ENCODE results near the gene CCDC102A. TPM values are rescaled to one million over a fixed set of nuclear protein-coding genes. Genes with fewer than 3 reads are reported as not detected.

CCDC102A gene
- total RNA-seq, 2 experiments from 2014 or later: 16.3 to 18.2 TPM

- Mint-ChIP-seq H3K36me3 (ENCODE audit: low read depth) (no peaks in the 10 kb centered on the region), H3K27ac (no peak overlapping the region), H3K4me1 (ENCODE audit: low read depth) (peaks cover 2% of the 10 kb centered on the region), H3K9me3 (ENCODE audit: insufficient read depth) (no peaks in the 10 kb centered on the region), H3K4me3 (no peak overlapping the region), H3K27me3 (ENCODE audit: low read depth) (peaks cover 28% of the 10 kb centered on the region)
- POLR2A ChIA-PET: no interaction called here
- no peak for ATAC-seq
- CTCF ChIA-PET: no interaction called here
- DNase-seq: no peak
Observed at GRCh38 chr16:57493767-57494166, 42.6 kb downstream of the CCDC102A start.

GRCh38 chr16:57489229-57489628 lies 47.1 kb downstream of the CCDC102A start:
- ChIA-PET POLR2A (interaction anchor here (0.8 kb wide), 1 partner anchor 42 kb away, joined by 3 read pairs; no protein-coding TSS in a partner anchor), CTCF (interaction anchor here (1.2 to 6.5 kb wide), 4 partner anchors 14 to 70 kb away, joined by 5 to 43 read pairs (median 25); partner anchors contain the start of gene POLR2C)
- Mint-ChIP-seq H3K4me3 (no peak overlapping the region), H3K36me3 (ENCODE audit: low read depth) (no peaks in the 10 kb centered on the region), H3K9me3 (ENCODE audit: insufficient read depth) (no peaks in the 10 kb centered on the region), H3K4me1 (ENCODE audit: low read depth) (peaks cover 19% of the 10 kb centered on the region), H3K27ac (no peak overlapping the region), H3K27me3 (ENCODE audit: low read depth) (peaks cover 18% of the 10 kb centered on the region)
- ATAC-seq: no peak
- DNase-seq: no peak

- ChIA-PET CTCF (interaction anchor here (0.8 to 6.5 kb wide), 10 partner anchors 9 to 70 kb away, joined by 3 to 43 read pairs (median 6); partner anchors contain the start of genes ADGRG5 and POLR2C), POLR2A (interaction anchor here (0.6 to 3.3 kb wide), 8 partner anchors 13 to 778 kb away, joined by 3 to 12 read pairs (median 4); partner anchors contain the start of genes CIAPIN1, COQ9 and POLR2C)
- peak overlapping the region; percentile 76 for H3K27ac Mint-ChIP-seq
- no peaks in the 10 kb centered on the region for H3K36me3 Mint-ChIP-seq (ENCODE audit: low read depth)
- DNase-seq (no peak), ATAC-seq (no peak)
- H3K4me1 Mint-ChIP-seq (ENCODE audit: low read depth): peaks cover 19% of the 10 kb centered on the region
- peak overlapping the region; percentile 69 for H3K4me3 Mint-ChIP-seq
- no peaks in the 10 kb centered on the region for H3K9me3 Mint-ChIP-seq (ENCODE audit: insufficient read depth)
- peaks cover 12% of the 10 kb centered on the region for H3K27me3 Mint-ChIP-seq (ENCODE audit: low read depth)
Observed at GRCh38 chr16:57486858-57487834, 49.2 kb downstream of the CCDC102A start.

GRCh38 chr16:57485916-57486857 lies 50.2 kb downstream of the CCDC102A start, which contains the start of gene DOK4:
Gene DOK4, minus strand, starts transcription at chr16:57486493. Its CDS starts 6,986 bp downstream, at chr16:57479507.
- peaks cover 19% of the 10 kb centered on the region for H3K4me1 Mint-ChIP-seq (ENCODE audit: low read depth)
- ChIA-PET CTCF (interaction anchor here (0.6 to 6.5 kb wide), 9 partner anchors 11 to 812 kb away, joined by 3 to 43 read pairs (median 9); partner anchors contain the start of genes ADGRG5, CIAPIN1, COQ9 and POLR2C), POLR2A (interaction anchor here (0.9 to 3.3 kb wide), 8 partner anchors 12 to 51 kb away, joined by 3 to 12 read pairs (median 5); partner anchors contain the start of genes CIAPIN1, COQ9 and POLR2C)
- peak; percentile 82 for DNase-seq
- H3K4me3 Mint-ChIP-seq: peak within 1 kb of the TSS; percentile 76
- H3K9me3 Mint-ChIP-seq (ENCODE audit: insufficient read depth): no peaks in the 10 kb centered on the region
- peak; percentile 99 for ATAC-seq
- H3K36me3 Mint-ChIP-seq (ENCODE audit: low read depth): no peaks in the 10 kb centered on the region
- H3K27ac Mint-ChIP-seq: peak within 1 kb of the TSS; percentile 76
- peaks cover 5% of the 10 kb centered on the region for H3K27me3 Mint-ChIP-seq (ENCODE audit: low read depth)

- Mint-ChIP-seq H3K27me3 (ENCODE audit: low read depth) (peaks cover 4% of the 10 kb centered on the region), H3K4me3 (peak overlapping the region; percentile 76), H3K27ac (no peak overlapping the region), H3K36me3 (ENCODE audit: low read depth) (no peaks in the 10 kb centered on the region), H3K4me1 (ENCODE audit: low read depth) (peaks cover 19% of the 10 kb centered on the region), H3K9me3 (ENCODE audit: insufficient read depth) (no peaks in the 10 kb centered on the region)
- ATAC-seq (no peak), DNase-seq (no peak)
- ChIA-PET POLR2A (interaction anchor here (1.1 to 3.3 kb wide), 4 partner anchors 23 to 52 kb away, joined by 5 to 12 read pairs (median 8); partner anchors contain the start of genes CIAPIN1, COQ9 and POLR2C), CTCF (interaction anchor here (0.6 to 6.5 kb wide), 6 partner anchors 10 to 57 kb away, joined by 3 to 43 read pairs (median 16); partner anchors contain the start of genes ADGRG5, CIAPIN1, COQ9 and POLR2C)
Observed at GRCh38 chr16:57485091-57485915, 51.1 kb downstream of the CCDC102A start.

GRCh38 chr16:57484515-57485005 lies 51.8 kb downstream of the CCDC102A start:
- Mint-ChIP-seq H3K27me3 (ENCODE audit: low read depth) (peaks cover 1% of the 10 kb centered on the region), H3K9me3 (ENCODE audit: insufficient read depth) (no peaks in the 10 kb centered on the region), H3K4me3 (no peak overlapping the region), H3K36me3 (ENCODE audit: low read depth) (no peaks in the 10 kb centered on the region), H3K27ac (no peak overlapping the region), H3K4me1 (ENCODE audit: low read depth) (peaks cover 18% of the 10 kb centered on the region)
- ChIA-PET CTCF (interaction anchor here (6.5 kb wide), 1 partner anchor 9 kb away, joined by 23 read pairs; no protein-coding TSS in a partner anchor), POLR2A (interaction anchor here (3.3 kb wide), 1 partner anchor 22 kb away, joined by 12 read pairs; the partner anchor contains the start of gene POLR2C)
- no peak for ATAC-seq
- DNase-seq: no peak

- no peak overlapping the region for H3K4me3 Mint-ChIP-seq
- no peaks in the 10 kb centered on the region for H3K27me3 Mint-ChIP-seq (ENCODE audit: low read depth)
- ChIA-PET POLR2A (no interaction called here), CTCF (interaction anchor here (0.9 to 6.5 kb wide), 4 partner anchors 8 to 66 kb away, joined by 3 to 23 read pairs (median 4); no protein-coding TSS in a partner anchor)
- H3K9me3 Mint-ChIP-seq (ENCODE audit: insufficient read depth): no peaks in the 10 kb centered on the region
- no peak overlapping the region for H3K27ac Mint-ChIP-seq
- peaks cover 2% of the 10 kb centered on the region for H3K36me3 Mint-ChIP-seq (ENCODE audit: low read depth)
- no peak for DNase-seq
- no peak for ATAC-seq
- H3K4me1 Mint-ChIP-seq (ENCODE audit: low read depth): peaks cover 16% of the 10 kb centered on the region
Observed at GRCh38 chr16:57483725-57484514, 52.5 kb downstream of the CCDC102A start.

- peaks cover 16% of the 10 kb centered on the region for H3K4me1 Mint-ChIP-seq (ENCODE audit: low read depth)
- no peak overlapping the region for H3K27ac Mint-ChIP-seq
- no peaks in the 10 kb centered on the region for H3K27me3 Mint-ChIP-seq (ENCODE audit: low read depth)
- ChIA-PET CTCF (interaction anchor here (0.9 to 1.5 kb wide), 4 partner anchors 8 to 65 kb away, joined by 3 to 5 read pairs (median 4); no protein-coding TSS in a partner anchor), POLR2A (no interaction called here)
- ATAC-seq (no peak), DNase-seq (no peak)
- H3K9me3 Mint-ChIP-seq (ENCODE audit: insufficient read depth): no peaks in the 10 kb centered on the region
- H3K4me3 Mint-ChIP-seq: no peak overlapping the region
- H3K36me3 Mint-ChIP-seq (ENCODE audit: low read depth): peaks cover 2% of the 10 kb centered on the region
Observed at GRCh38 chr16:57482845-57483545, 53.4 kb downstream of the CCDC102A start.

GRCh38 chr16:57481421-57481820 lies 55.0 kb downstream of the CCDC102A start:
- H3K4me1 Mint-ChIP-seq (ENCODE audit: low read depth): peaks cover 13% of the 10 kb centered on the region
- no peak overlapping the region for H3K27ac Mint-ChIP-seq
- H3K4me3 Mint-ChIP-seq: no peak overlapping the region
- ATAC-seq: no peak
- no peaks in the 10 kb centered on the region for H3K9me3 Mint-ChIP-seq (ENCODE audit: insufficient read depth)
- CTCF ChIA-PET: interaction anchor here (1.1 to 1.6 kb wide), 3 partner anchors 19 to 40 kb away, joined by 4 to 5 read pairs (median 4); partner anchors contain the start of gene POLR2C
- no peak for DNase-seq
- POLR2A ChIA-PET: interaction anchor here (1.3 kb wide), 1 partner anchor 19 kb away, joined by 4 read pairs; the partner anchor contains the start of gene POLR2C
- H3K36me3 Mint-ChIP-seq (ENCODE audit: low read depth): peaks cover 2% of the 10 kb centered on the region
- H3K27me3 Mint-ChIP-seq (ENCODE audit: low read depth): no peaks in the 10 kb centered on the region
